HFF-Myc (cell line): ENCODE results near the gene GPR87.

Experiments used
- DNase-seq: peaks from one replicate; pipeline ENCODE4 v3.0.0-alpha.2; 2011; ENCODE audit warnings: low read depth; ENCODE audit errors: extremely low read depth
- H3K4me3 ChIP-seq: replicated peaks from 2 replicates; pipeline ENCODE4 v1.5.1; 2011; ENCODE audit warnings: low read depth, mild to moderate bottlenecking, control low read depth, low read length
- CTCF ChIP-seq: IDR thresholded peaks from 2 replicates; pipeline ENCODE4 v1.5.1; 2012; ENCODE audit warnings: mild to moderate bottlenecking, low read depth, low read length, control low read depth; ENCODE audit errors: missing control alignments

The GPR87 gene

GRCh38 chr3:151268267-151269235 lies 48.1 kb downstream of the GPR87 start:
- DNase-seq: no peak
- H3K4me3 ChIP-seq: no peak overlapping the region
- no peak for TF ChIP-seq CTCF

GRCh38 chr3:151267066-151267465 lies 49.6 kb downstream of the GPR87 start:
- no peak for DNase-seq
- no peak for TF ChIP-seq CTCF
- H3K4me3 ChIP-seq: no peak overlapping the region

- no peak for TF ChIP-seq CTCF
- no peak for DNase-seq
- H3K4me3 ChIP-seq: no peak overlapping the region
These were observed 50.8 kb downstream of the GPR87 start for GRCh38 chr3:151265866-151266265.

- TF ChIP-seq CTCF: no peak
- H3K4me3 ChIP-seq: no peak overlapping the region
- no peak for DNase-seq
These were observed 51.5 kb downstream of the GPR87 start for GRCh38 chr3:151265166-151265565.

- H3K4me3 ChIP-seq: no peak overlapping the region
- no peak for DNase-seq
- no peak for TF ChIP-seq CTCF
These were observed 52.0 kb downstream of the GPR87 start for GRCh38 chr3:151264605-151265004.

- no peak overlapping the region for H3K4me3 ChIP-seq
- TF ChIP-seq CTCF: no peak
- DNase-seq: peak; percentile 60
These were observed 53.6 kb downstream of the GPR87 start for GRCh38 chr3:151262871-151263525.
